AG04449 (cell line): ENCODE data around the gene AFG1L.

Experiments
- CTCF ChIA-PET: fragments of 350-600 bp; formaldehyde crosslinking; extraction: SDS; loops from one replicate; lab custom pipeline; 2021; ENCODE audit warnings: antibody characterized with exemption; lab: Yijun Ruan, JAX
- POLR2A ChIA-PET: fragments of 400-600, 350-600 bp; formaldehyde crosslinking; extraction: SDS; loops from one replicate; lab custom pipeline; 2020; ENCODE audit warnings: antibody characterized with exemption, inconsistent platforms; lab: Yijun Ruan, JAX
- DNase-seq: peaks from one replicate; pipeline ENCODE4 v3.0.0-alpha.2; 2010; ENCODE audit warnings: low read depth, low spot score
- H3K4me3 ChIP-seq: 2 replicates; pipeline ENCODE4 v1.5.1; 2011; ENCODE audit warnings: low read depth, mild to moderate bottlenecking, control low read depth, low read length
- CTCF ChIP-seq: IDR thresholded peaks from one replicate; pipeline ENCODE4 v1.5.1; 2011; ENCODE audit warnings: mild to moderate bottlenecking, moderate library complexity, low read length, control low read depth, inconsistent platforms; ENCODE audit not compliant: insufficient read depth; ENCODE audit errors: missing control alignments

AFG1L gene

GRCh38 chr6:108253241-108253640, 41.6 kb upstream of the AFG1L start:
- CTCF ChIA-PET, result interaction anchor here (1.6 to 2.8 kb wide), 2 partner anchors 20 to 239 kb away, joined by 3 to 11 read pairs; no protein-coding TSS in a partner anchor
- no peak for DNase-seq
- POLR2A ChIA-PET, result no interaction called here
- TF ChIP-seq CTCF, result no peak
- H3K4me3 ChIP-seq, result no peak overlapping the region

- DNase-seq, result no peak
- H3K4me3 ChIP-seq, result no peak overlapping the region
- CTCF ChIA-PET, result interaction anchor here (0.6 to 1.8 kb wide), 4 partner anchors 15 to 244 kb away, joined by 3 to 8 read pairs (median 4); no protein-coding TSS in a partner anchor
- no peak for TF ChIP-seq CTCF
- POLR2A ChIA-PET, result no interaction called here
These were observed 40.1 kb upstream of the AFG1L start for GRCh38 chr6:108254433-108255410.

- no peak for TF ChIP-seq CTCF
- POLR2A ChIA-PET, result interaction anchor here (1.0 to 1.2 kb wide), 2 partner anchors 9 to 34 kb away, joined by 4 to 6 read pairs; partner anchors contain the start of gene AFG1L
- no peak for DNase-seq
- CTCF ChIA-PET, result interaction anchor here (0.8 to 1.8 kb wide), 3 partner anchors 10 to 232 kb away, joined by 3 to 7 read pairs (median 3); no protein-coding TSS in a partner anchor
- peak overlapping the region; percentile 89 for H3K4me3 ChIP-seq
These were observed 34.6 kb upstream of the AFG1L start for GRCh38 chr6:108260126-108260808.

GRCh38 chr6:108260809-108261569, 33.9 kb upstream of the AFG1L start, which contains the start of gene SNX3:
SNX3 (minus strand) TSS chr6:108261040; CDS start chr6:108260921, 119 bp downstream.
- peak; percentile 66 for DNase-seq
- POLR2A ChIA-PET, result interaction anchor here (1.0 to 1.2 kb wide), 2 partner anchors 10 to 34 kb away, joined by 4 to 6 read pairs; partner anchors contain the start of gene AFG1L
- TF ChIP-seq CTCF, result peak; percentile 3
- H3K4me3 ChIP-seq, result peak within 1 kb of the TSS; percentile 89
- CTCF ChIA-PET, result interaction anchor here (0.7 to 1.8 kb wide), 2 partner anchors 141 to 231 kb away, joined by 3 to 7 read pairs; no protein-coding TSS in a partner anchor

GRCh38 chr6:108263371-108263770, 31.5 kb upstream of the AFG1L start:
- H3K4me3 ChIP-seq, result no peak overlapping the region
- no peak for TF ChIP-seq CTCF
- POLR2A ChIA-PET, result no interaction called here
- CTCF ChIA-PET, result interaction anchor here (1.4 kb wide), 1 partner anchor 229 kb away, joined by 3 read pairs; no protein-coding TSS in a partner anchor
- DNase-seq, result no peak
